IMR-90 (cell line): Measurements from ENCODE around the gene HYPK. TPM values are rescaled to one million over a fixed set of nuclear protein-coding genes. Genes with fewer than 3 reads are reported as not detected.

ENCODE experiments used
- ATAC-seq: fragments of 200-7000 bp; cut with Tn5 transposase; 2 replicates; pipeline ENCODE4 v1.9.1; 2020; ENCODE audit warnings: low read depth, mild to moderate bottlenecking, moderate library complexity
- BruUV-seq: library from RNA; stranded (reverse); fragments of 400-500 nt; replicated peaks from 2 replicates; lab custom pipeline; 2021; lab: Mats Ljungman, UMichigan
- CTCF ChIA-PET: fragments of 300-600 bp; formaldehyde crosslinking; extraction: SDS; loops from one replicate; lab custom pipeline; 2021; ENCODE audit warnings: antibody characterized with exemption; lab: Yijun Ruan, JAX
- POLR2A ChIA-PET: fragments of 300-600 bp; sonication (Branson Sonifier 250); formaldehyde crosslinking; loops from one replicate; lab custom pipeline; 2022; ENCODE audit warnings: antibody characterized with exemption; ENCODE audit not compliant: unreplicated experiment; lab: Charles Lee
- DNase-seq: peaks from one replicate; pipeline ENCODE4 v3.0.0; 2013
- H2AFZ ChIP-seq: replicated peaks from 2 replicates; pipeline ENCODE3; 2013; ENCODE audit warnings: low read length, mild to moderate bottlenecking; ENCODE audit not compliant: poor library complexity
- H2AK5ac ChIP-seq: 2 replicates; pipeline ENCODE4 v1.6.1; 2013; ENCODE audit warnings: low read depth, low read length, inconsistent platforms
- H2AK9ac ChIP-seq: replicated peaks from 2 replicates; pipeline ENCODE3; 2013; ENCODE audit warnings: mild to moderate bottlenecking, low read depth, low read length, moderate library complexity; ENCODE audit not compliant: poor library complexity
- H2BK120ac ChIP-seq: 2 replicates; pipeline ENCODE4 v1.6.1; 2013; ENCODE audit warnings: low read depth, low read length, inconsistent platforms
- H2BK15ac ChIP-seq: 3 replicates; pipeline ENCODE4 v1.6.1; 2013; ENCODE audit warnings: low read depth, low read length, inconsistent platforms
- H2BK20ac ChIP-seq: 2 replicates; pipeline ENCODE4 v1.6.1; 2013; ENCODE audit warnings: low read depth, mild to moderate bottlenecking, inconsistent platforms, low read length, moderate library complexity
- H2BK5ac ChIP-seq: 2 replicates; pipeline ENCODE4 v1.6.1; 2013; ENCODE audit warnings: mild to moderate bottlenecking, low read depth, low read length, inconsistent platforms; ENCODE audit not compliant: poor library complexity, severe bottlenecking
- H3K14ac ChIP-seq: replicated peaks from 2 replicates; pipeline ENCODE4 v1.6.1; 2013; ENCODE audit warnings: low read depth, low read length, inconsistent platforms
- H3K18ac ChIP-seq: 2 replicates; pipeline ENCODE4 v1.6.1; 2013; ENCODE audit warnings: low read depth, low read length, control low read depth
- H3K23ac ChIP-seq: 2 replicates; pipeline ENCODE4 v1.6.1; 2013; ENCODE audit warnings: low read depth, low read length, inconsistent platforms
- H3K27ac ChIP-seq: 2 replicates; pipeline ENCODE4 v1.5.1; 2013; ENCODE audit warnings: mild to moderate bottlenecking, control low read depth, low read length; ENCODE audit not compliant: insufficient read depth
- H3K27me3 ChIP-seq: 2 replicates; pipeline ENCODE4 v1.6.1; 2013; ENCODE audit warnings: low read length; ENCODE audit not compliant: control insufficient read depth, insufficient read depth
- H3K36me3 ChIP-seq: 2 replicates; pipeline ENCODE4 v1.6.1; 2013; ENCODE audit warnings: low read length, mixed read lengths; ENCODE audit not compliant: control insufficient read depth, insufficient read depth
- H3K4ac ChIP-seq: 2 replicates; pipeline ENCODE4 v1.6.1; 2013; ENCODE audit warnings: low read depth, low read length, inconsistent platforms
- H3K4me1 ChIP-seq: 2 replicates; pipeline ENCODE4 v1.6.1; 2013; ENCODE audit warnings: low read length, mixed read lengths; ENCODE audit not compliant: control insufficient read depth, insufficient read depth
- H3K4me2 ChIP-seq: 2 replicates; pipeline ENCODE4 v1.6.1; 2013; ENCODE audit warnings: low read depth, mild to moderate bottlenecking, control low read depth, low read length, moderate library complexity
- H3K4me3 ChIP-seq: 2 replicates; pipeline ENCODE4 v1.5.1; 2013; ENCODE audit warnings: low read depth, mild to moderate bottlenecking, control low read depth, low read length, moderate library complexity; ENCODE audit not compliant: insufficient read depth
- H3K56ac ChIP-seq: 2 replicates; pipeline ENCODE4 v1.6.1; 2013; ENCODE audit warnings: low read length, inconsistent platforms; ENCODE audit not compliant: insufficient read depth; ENCODE audit errors: extremely low read depth
- H3K79me1 ChIP-seq, 2 experiments: 2 replicates each; pipeline ENCODE4 v1.6.1; 2013; ENCODE audit warnings: low read length in 2 of 2, inconsistent platforms in 1 of 2, low read depth in 1 of 2
- H3K9ac ChIP-seq: 2 replicates; pipeline ENCODE4 v1.6.1; 2013; ENCODE audit warnings: low read depth, low read length, control low read depth
- H3K9me1 ChIP-seq: 2 replicates; pipeline ENCODE4 v1.6.1; 2013; ENCODE audit warnings: low read length, inconsistent platforms; ENCODE audit not compliant: insufficient read depth
- H3K9me3 ChIP-seq: 2 replicates; pipeline ENCODE4 v1.6.1; 2013; ENCODE audit warnings: low read length; ENCODE audit not compliant: control insufficient read depth, insufficient read depth
- H4K20me1 ChIP-seq: 2 replicates; pipeline ENCODE4 v1.6.1; 2013; ENCODE audit warnings: low read length, inconsistent platforms; ENCODE audit not compliant: insufficient read depth
- H4K5ac ChIP-seq: 2 replicates; pipeline ENCODE4 v1.6.1; 2013; ENCODE audit warnings: mild to moderate bottlenecking, low read depth, low read length, control low read depth
- H4K8ac ChIP-seq, 2 experiments: 2 replicates each; pipeline ENCODE4 v1.6.1; 2013; ENCODE audit warnings: low read depth in 2 of 2, low read length in 2 of 2, control low read depth in 1 of 2, inconsistent platforms in 1 of 2
- H4K91ac ChIP-seq: 2 replicates; pipeline ENCODE4 v1.6.1; 2013; ENCODE audit warnings: low read depth, low read length, inconsistent platforms; ENCODE audit not compliant: insufficient read depth
- BHLHE40 ChIP-seq: fragments of 150-350 bp; IDR thresholded peaks from 2 replicates; pipeline ENCODE4 v1.6.1; 2016; ENCODE audit warnings: mild to moderate bottlenecking, low read depth, low read length
- CEBPB ChIP-seq: IDR thresholded peaks from 2 replicates; pipeline ENCODE4 v1.6.1; 2012; ENCODE audit warnings: low read depth, low read length, improper control_type of control experiment
- CHD1 ChIP-seq: IDR thresholded peaks from 2 replicates; pipeline ENCODE4 v1.6.1; 2012; ENCODE audit warnings: low read depth, low read length, improper control_type of control experiment
- ELK1 ChIP-seq: fragments of 150-350 bp; IDR thresholded peaks from 2 replicates; pipeline ENCODE4 v1.6.1; 2016; ENCODE audit warnings: low read depth, mild to moderate bottlenecking, low read length, moderate library complexity, borderline replicate concordance
- FOS ChIP-seq: fragments of 150-350 bp; IDR thresholded peaks from 2 replicates; pipeline ENCODE4 v1.6.1; 2016; ENCODE audit warnings: low read depth, low read length
- MAFK ChIP-seq: IDR thresholded peaks from 2 replicates; pipeline ENCODE4 v1.6.1; 2012; ENCODE audit warnings: low read depth, low read length, improper control_type of control experiment
- MAZ ChIP-seq: IDR thresholded peaks from 2 replicates; pipeline ENCODE4 v1.6.1; 2012; ENCODE audit warnings: low read depth, mild to moderate bottlenecking, low read length, improper control_type of control experiment, moderate library complexity, borderline replicate concordance
- MXI1 ChIP-seq: IDR thresholded peaks from 2 replicates; pipeline ENCODE4 v1.6.1; 2012; ENCODE audit warnings: low read depth, mild to moderate bottlenecking, low read length, moderate library complexity, borderline replicate concordance
- NFE2L2 ChIP-seq: fragments of 150-350 bp; IDR thresholded peaks from 2 replicates; pipeline ENCODE4 v1.6.1; 2016; ENCODE audit warnings: low read depth, mild to moderate bottlenecking, low read length
- POLR2A ChIP-seq: IDR thresholded peaks from 2 replicates; pipeline ENCODE4 v1.6.1; 2012; ENCODE audit warnings: mild to moderate bottlenecking, low read depth, low read length
- RAD21 ChIP-seq: IDR thresholded peaks from 2 replicates; pipeline ENCODE4 v1.6.1; 2012; ENCODE audit warnings: low read length, improper control_type of control experiment
- RCOR1 ChIP-seq: IDR thresholded peaks from 2 replicates; pipeline ENCODE4 v1.6.1; 2012; ENCODE audit warnings: mild to moderate bottlenecking, low read length, improper control_type of control experiment; ENCODE audit not compliant: insufficient replicate concordance
- RFX5 ChIP-seq: IDR thresholded peaks from 2 replicates; pipeline ENCODE4 v1.8.0; 2012; ENCODE audit warnings: low read depth, mild to moderate bottlenecking, low read length, moderate library complexity
- SMC3 ChIP-seq: fragments of 150-350 bp; IDR thresholded peaks from 2 replicates; pipeline ENCODE4 v1.6.1; 2016; ENCODE audit warnings: low read depth, mild to moderate bottlenecking, antibody characterized with exemption, low read length, moderate library complexity
- WGBS, 2 experiments: methylation state at CpG; one replicate each; pipeline versions ENCODE4 v1.1.5 to v1.1.7; 2013; ENCODE audit warnings: missing lambda C conversion rate in 2 of 2; ENCODE audit not compliant: insufficient read length in 1 of 2; ENCODE audit errors: extremely low coverage in 2 of 2; 5-methylcytosine and 5-hydroxymethylcytosine counted together
- dilution Hi-C: fragments of 300-500 bp; cut with HindIII; formaldehyde crosslinking; loops from one replicate; pipeline ENCODE4 v1.14.3; 2018; ENCODE audit warnings: low sequenced_read_pairs; ENCODE audit not compliant: unreplicated experiment
- in situ Hi-C: fragments of 300-500 bp; cut with MboI; formaldehyde crosslinking; loops from 3 replicates; pipeline ENCODE4 v1.14.3; 2019; ENCODE audit warnings: low sequenced_read_pairs, inconsistent platforms, mixed read lengths
- intact Hi-C: fragments of 100-400 bp; cut with micrococcal nuclease; formaldehyde crosslinking; loops from 2 replicates; pipeline ENCODE4 v1.10.0; 2022
- polyA plus RNA-seq, 3 experiments: library from polyadenylated mRNA; depleted of rRNA; stranded (reverse); fragments of >200 nt; gene quantifications; 2 replicates each; pipeline ENCODE4 v1.2.3, GENCODE V29; 2012; ENCODE audit warnings: low replicate concordance in 1 of 3
- total RNA-seq: library from RNA; depleted of rRNA; stranded (reverse); fragments of >200 nt; gene quantifications from 2 replicates; pipeline ENCODE4 v1.2.3, GENCODE V29; 2012
- TF ChIP-seq, protein P1 (sequence below): fragments of 150-350 bp; IDR thresholded peaks from 2 replicates; pipeline ENCODE4 v1.6.1; 2017; ENCODE audit warnings: mild to moderate bottlenecking, antibody characterized with exemption, low read length, low read depth
- TF ChIP-seq, protein P2 (sequence below): conservative IDR thresholded peaks from 2 replicates; pipeline ENCODE4 v1.5.1; 2012; ENCODE audit warnings: mild to moderate bottlenecking, low read depth, low read length, improper control_type of control experiment

HYPK gene
- total and polyA plus RNA-seq, 2 of the 4 experiments (the other 2 are of a cell fraction) = 1.4 to 9.1 TPM

- no peak overlapping the region for H2BK120ac ChIP-seq
- peak overlapping the region; percentile 64; the same call in 1 of the 2 replicates for H3K23ac ChIP-seq
- H3K36me3 ChIP-seq = peaks cover 54% of the 10 kb centered on the region
- H3K9me3 ChIP-seq = no peaks in the 10 kb centered on the region
- no CpG with 5 or more reads among the region's 2 CpGs for WGBS, 2 experiments
- peaks cover 47% of the 10 kb centered on the region for H4K20me1 ChIP-seq
- H3K9ac ChIP-seq = no peak overlapping the region
- H4K91ac ChIP-seq = no peak overlapping the region
- TF ChIP-seq MAZ (no peak), SMC3 (no peak), BHLHE40 (no peak), RCOR1 (no peak), POLR2A (no peak), ELK1 (no peak), NFE2L2 (no peak), RAD21 (no peak), FOS (no peak), RFX5 (no peak), MAFK (no peak), MXI1 (no peak), CEBPB (no peak), CHD1 (no peak)
- TF ChIP-seq, protein P1, sequence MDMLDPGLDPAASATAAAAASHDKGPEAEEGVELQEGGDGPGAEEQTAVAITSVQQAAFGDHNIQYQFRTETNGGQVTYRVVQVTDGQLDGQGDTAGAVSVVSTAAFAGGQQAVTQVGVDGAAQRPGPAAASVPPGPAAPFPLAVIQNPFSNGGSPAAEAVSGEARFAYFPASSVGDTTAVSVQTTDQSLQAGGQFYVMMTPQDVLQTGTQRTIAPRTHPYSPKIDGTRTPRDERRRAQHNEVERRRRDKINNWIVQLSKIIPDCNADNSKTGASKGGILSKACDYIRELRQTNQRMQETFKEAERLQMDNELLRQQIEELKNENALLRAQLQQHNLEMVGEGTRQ = no peak
- TF ChIP-seq, protein P2, sequence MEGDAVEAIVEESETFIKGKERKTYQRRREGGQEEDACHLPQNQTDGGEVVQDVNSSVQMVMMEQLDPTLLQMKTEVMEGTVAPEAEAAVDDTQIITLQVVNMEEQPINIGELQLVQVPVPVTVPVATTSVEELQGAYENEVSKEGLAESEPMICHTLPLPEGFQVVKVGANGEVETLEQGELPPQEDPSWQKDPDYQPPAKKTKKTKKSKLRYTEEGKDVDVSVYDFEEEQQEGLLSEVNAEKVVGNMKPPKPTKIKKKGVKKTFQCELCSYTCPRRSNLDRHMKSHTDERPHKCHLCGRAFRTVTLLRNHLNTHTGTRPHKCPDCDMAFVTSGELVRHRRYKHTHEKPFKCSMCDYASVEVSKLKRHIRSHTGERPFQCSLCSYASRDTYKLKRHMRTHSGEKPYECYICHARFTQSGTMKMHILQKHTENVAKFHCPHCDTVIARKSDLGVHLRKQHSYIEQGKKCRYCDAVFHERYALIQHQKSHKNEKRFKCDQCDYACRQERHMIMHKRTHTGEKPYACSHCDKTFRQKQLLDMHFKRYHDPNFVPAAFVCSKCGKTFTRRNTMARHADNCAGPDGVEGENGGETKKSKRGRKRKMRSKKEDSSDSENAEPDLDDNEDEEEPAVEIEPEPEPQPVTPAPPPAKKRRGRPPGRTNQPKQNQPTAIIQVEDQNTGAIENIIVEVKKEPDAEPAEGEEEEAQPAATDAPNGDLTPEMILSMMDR = no peak
- intact Hi-C loops = no loop called here
- no peak overlapping the region for H3K4ac ChIP-seq
- no peak overlapping the region for H3K4me2 ChIP-seq
- H2AK9ac ChIP-seq = no peak overlapping the region
- peaks cover 31 to 72% of the 10 kb centered on the region in 2 experiments for H3K79me1 ChIP-seq
- no peak overlapping the region for H3K56ac ChIP-seq
- 0 out of 2 replicates have a peak overlapping the region, but pooled peaks have one; percentile 24 for H3K14ac ChIP-seq
- CTCF ChIA-PET = no interaction called here
- peak overlapping the region; percentile 14 for H2AFZ ChIP-seq
- in situ Hi-C loops = no loop called here
- BruUV-seq = no TSS peak
- ATAC-seq = no peak
- H4K5ac ChIP-seq = no peak overlapping the region
- H3K27ac ChIP-seq = no peak overlapping the region
- no peak overlapping the region for H3K18ac ChIP-seq
- peaks cover 33% of the 10 kb centered on the region for H3K9me1 ChIP-seq
- POLR2A ChIA-PET = interaction anchor here (0.8 to 1.0 kb wide), 2 partner anchors 11 to 49 kb away, joined by 3 to 4 read pairs; partner anchors contain the start of gene PDIA3
- H2BK20ac ChIP-seq = no peak overlapping the region
- H4K8ac ChIP-seq = no peak overlapping the region; a peak in 1 of 4 replicates
- dilution Hi-C loops = no loop called here
- no peak overlapping the region for H2AK5ac ChIP-seq
- H3K4me1 ChIP-seq = peaks cover 23% of the 10 kb centered on the region
- H2BK15ac ChIP-seq = no peak overlapping the region
- H3K27me3 ChIP-seq = no peaks in the 10 kb centered on the region
- no peak for DNase-seq
- H2BK5ac ChIP-seq = no peak overlapping the region
- H3K4me3 ChIP-seq = no peak overlapping the region
Observed at GRCh38 chr15:43795197-43795596, 5.2 kb upstream of the HYPK start.
